ENCODE measurements around the gene KIF21B.

DNA sequence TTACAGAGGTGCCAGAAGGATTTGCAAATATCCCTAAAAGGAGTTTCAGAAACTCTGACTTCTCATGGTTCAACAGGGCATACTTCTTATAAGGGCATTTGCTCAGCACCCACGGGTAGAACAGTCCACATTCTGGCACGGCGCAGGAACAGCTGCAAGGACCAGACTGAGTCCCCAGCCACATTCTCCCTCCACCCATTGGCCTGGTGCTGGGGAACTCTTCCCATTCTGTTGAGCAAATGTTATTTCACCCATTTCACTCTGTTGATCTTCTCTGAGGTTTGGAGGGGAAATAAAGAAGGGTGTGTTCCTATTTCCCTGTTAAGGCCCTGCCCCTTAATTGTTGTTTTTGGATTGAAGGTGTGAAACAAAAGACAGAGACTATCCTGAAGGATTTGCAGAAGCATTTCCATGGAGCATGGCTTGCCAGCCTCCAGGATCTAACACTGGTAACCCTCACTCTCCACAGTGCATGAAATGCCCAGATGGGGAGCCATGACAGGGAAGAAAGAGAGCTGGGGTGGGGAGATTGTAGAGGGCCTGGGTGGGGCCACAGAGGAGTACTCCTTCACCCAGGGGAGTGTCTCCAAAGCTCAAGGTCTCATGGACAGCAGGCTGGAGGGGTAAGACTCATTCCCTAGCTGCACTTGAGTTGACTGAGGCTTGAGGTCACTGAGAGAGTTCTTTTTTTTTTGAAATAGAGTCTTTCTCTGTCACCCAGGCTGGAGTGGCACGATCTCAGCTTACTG lies 93.8 kb downstream of the KIF21B start:
- TF ChIP-seq, protein P1, sequence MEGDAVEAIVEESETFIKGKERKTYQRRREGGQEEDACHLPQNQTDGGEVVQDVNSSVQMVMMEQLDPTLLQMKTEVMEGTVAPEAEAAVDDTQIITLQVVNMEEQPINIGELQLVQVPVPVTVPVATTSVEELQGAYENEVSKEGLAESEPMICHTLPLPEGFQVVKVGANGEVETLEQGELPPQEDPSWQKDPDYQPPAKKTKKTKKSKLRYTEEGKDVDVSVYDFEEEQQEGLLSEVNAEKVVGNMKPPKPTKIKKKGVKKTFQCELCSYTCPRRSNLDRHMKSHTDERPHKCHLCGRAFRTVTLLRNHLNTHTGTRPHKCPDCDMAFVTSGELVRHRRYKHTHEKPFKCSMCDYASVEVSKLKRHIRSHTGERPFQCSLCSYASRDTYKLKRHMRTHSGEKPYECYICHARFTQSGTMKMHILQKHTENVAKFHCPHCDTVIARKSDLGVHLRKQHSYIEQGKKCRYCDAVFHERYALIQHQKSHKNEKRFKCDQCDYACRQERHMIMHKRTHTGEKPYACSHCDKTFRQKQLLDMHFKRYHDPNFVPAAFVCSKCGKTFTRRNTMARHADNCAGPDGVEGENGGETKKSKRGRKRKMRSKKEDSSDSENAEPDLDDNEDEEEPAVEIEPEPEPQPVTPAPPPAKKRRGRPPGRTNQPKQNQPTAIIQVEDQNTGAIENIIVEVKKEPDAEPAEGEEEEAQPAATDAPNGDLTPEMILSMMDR (IDR thresholded peaks at IDR 0.05): no peak
- no peak for TF ChIP-seq POLR2A (IDR thresholded peaks at IDR 0.05)

Measured in thyroid gland (tissue), 4 donors.